HG03558 (cell line): ENCODE data around the gene UMPS.

Source experiments
- ATAC-seq: cut with Tn5 transposase; IDR thresholded peaks from one replicate; pipeline ENCODE4 v1.9.1; 2021; ENCODE audit warnings: moderate number of reproducible peaks; ENCODE audit not compliant: unreplicated experiment; ENCODE audit errors: extremely low read depth

UMPS gene

GRCh38 chr3:124793054-124793739 is 62.9 kb downstream of the UMPS start:
- ATAC-seq, result no peak

DNA sequence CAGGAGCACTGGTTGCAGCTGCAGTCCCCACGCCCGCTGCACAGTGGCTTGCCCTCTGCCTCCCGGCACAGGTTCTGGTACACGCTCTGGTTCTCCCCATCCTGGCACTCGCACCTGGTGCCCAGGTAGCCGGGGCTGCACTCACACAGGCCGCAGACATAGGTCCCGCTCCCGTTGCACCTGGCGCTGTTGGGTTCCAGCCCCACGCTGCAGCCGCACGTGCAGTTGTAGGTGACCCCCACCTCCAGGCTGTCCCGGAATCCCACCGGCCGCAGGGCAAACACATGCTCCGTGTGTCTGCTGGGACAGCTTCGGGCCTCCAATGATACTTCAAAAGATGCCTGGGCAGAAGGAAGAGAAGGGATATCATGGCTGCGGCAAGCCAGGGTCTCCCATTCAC is 66.2 kb downstream of the UMPS start:
- no peak for ATAC-seq

- no peak for ATAC-seq
Observed at GRCh38 chr3:124797426-124797945, 67.2 kb downstream of the UMPS start.
